Activated T-helper 17 cell treated with anti-CD3 and anti-CD28 coated beads, Interleukin-2, amount 50 U/mL, for 72 hours (primary cell): ENCODE measurements around the gene AMIGO3. TPM values are rescaled to one million over a fixed set of nuclear protein-coding genes. Genes with fewer than 3 reads are reported as not detected.

Experiments used
- total RNA-seq, 2 donors: library from RNA; stranded (reverse); gene quantifications; one replicate each; pipeline ENCODE4 v1.2.3, GENCODE V29; 2022

Gene AMIGO3
- total RNA-seq, 2 donors from 2014 or later, result 0.29 TPM; not detected in 1

Other genes with a start within 250 kb of the AMIGO3 start
- 10 to 100 TPM in 1 of 2 donors, 1 to 10 TPM in 1; 7.0 to 12.3 TPM for gene DAG1, start 249.4 kb downstream of the AMIGO3 start, total RNA-seq
- gene BSN, start 165.2 kb downstream of the AMIGO3 start, total RNA-seq, result under 1 TPM; 0.13 to 0.22 TPM
- gene APEH, start 45.3 kb downstream of the AMIGO3 start, total RNA-seq, result 100 to 1,000 TPM in 1 of 2 donors, 10 to 100 TPM in 1; 88.6 to 184 TPM
- 10 to 100 TPM in 1 of 2 donors, 1 to 10 TPM in 1; 8.4 to 28.2 TPM for gene MST1, start 30.2 kb downstream of the AMIGO3 start, total RNA-seq
- 10 to 100 TPM; 22.8 to 44.5 TPM for gene RNF123, start 30.1 kb downstream of the AMIGO3 start, total RNA-seq
- gene GMPPB, start 4.3 kb upstream of the AMIGO3 start, total RNA-seq, result 10 to 100 TPM; 22.4 to 38.7 TPM
- gene IP6K1, start 66.9 kb upstream of the AMIGO3 start, total RNA-seq, result 10 to 100 TPM; 26.3 to 37.2 TPM
- under 1 TPM in 1 of 2 donors, not detected in 1; 0.40 TPM for gene CDHR4, start 80.2 kb upstream of the AMIGO3 start, total RNA-seq
- under 1 TPM; 0.26 to 0.32 TPM for gene INKA1, start 83.6 kb upstream of the AMIGO3 start, total RNA-seq
- 10 to 100 TPM; 68.6 to 94.2 TPM for gene UBA7, start 94.3 kb upstream of the AMIGO3 start, total RNA-seq
- 10 to 100 TPM; 19.6 to 24.5 TPM for gene TRAIP, start 136.9 kb upstream of the AMIGO3 start, total RNA-seq
- under 1 TPM; 0.15 to 0.34 TPM for gene CAMKV, start 150.2 kb upstream of the AMIGO3 start, total RNA-seq
- gene MST1R, start 184.2 kb upstream of the AMIGO3 start, total RNA-seq, result under 1 TPM; 0.74 to 0.84 TPM
- gene MON1A, start 210.1 kb upstream of the AMIGO3 start, total RNA-seq, result 10 to 100 TPM in 1 of 2 donors, 1 to 10 TPM in 1; 4.6 to 15.8 TPM
- 10 to 100 TPM; 75.5 to 88.4 TPM for gene RBM6, start 220.5 kb upstream of the AMIGO3 start, total RNA-seq